NCI-H460 (cell line): Measurements from ENCODE around the gene CFAP90. TPM values are rescaled to one million over a fixed set of nuclear protein-coding genes. Genes with fewer than 3 reads are reported as not detected.

Source experiments
- DNase-seq: peaks from one replicate; pipeline ENCODE4 v3.0.0-alpha.2; 2016; ENCODE audit warnings: low read depth; ENCODE audit errors: extremely low read depth
- total RNA-seq: library from RNA; depleted of rRNA; stranded (reverse); fragments of >200 nt; shearing (Covaris generic); gene quantifications from 2 replicates; pipeline ENCODE4 v1.2.3, GENCODE V29; 2014; rRNA removed

CFAP90 gene
- total RNA-seq, 1 experiment from 2014 or later: not detected

GRCh38 chr5:7784683-7785380, 66.1 kb downstream of the CFAP90 start:
- DNase-seq: no peak

GRCh38 chr5:7781899-7782298, 69.0 kb downstream of the CFAP90 start:
- DNase-seq: no peak

Other genes starting within 250 kb of the CFAP90 start
- gene FASTKD3, start 17.9 kb upstream of the CFAP90 start, total RNA-seq: 23.7 and 25.2 TPM in 2 replicates
- 69.5 and 88.2 TPM in 2 replicates for gene MTRR, start 18.0 kb upstream of the CFAP90 start, total RNA-seq